DND-41 (cell line): ENCODE measurements around the gene MAP3K1.

Source experiments
- ATAC-seq: fragments of 200-7000 bp; cut with Tn5 transposase; 3 replicates; pipeline ENCODE4 v1.9.1; 2021; ENCODE audit warnings: low read depth; ENCODE audit not compliant: insufficient read depth
- DNase-seq: peaks from one replicate; pipeline ENCODE4 v3.0.0-alpha.2; 2020
- H2AFZ ChIP-seq: 2 replicates; pipeline ENCODE4 v1.6.0; 2012; ENCODE audit warnings: low read depth, low read length
- H3K27ac ChIP-seq: 2 replicates; pipeline ENCODE4 v1.5.1; 2012; ENCODE audit warnings: low read length, inconsistent platforms
- H3K27me3 ChIP-seq: fragments of 200-600 bp; sonication (generic); 2 replicates; pipeline ENCODE4 v1.6.0; 2012; ENCODE audit warnings: low read length, mild to moderate bottlenecking, inconsistent platforms; ENCODE audit not compliant: insufficient read depth, poor library complexity
- H3K36me3 ChIP-seq: 2 replicates; pipeline ENCODE4 v1.5.1; 2012; ENCODE audit warnings: low read length, inconsistent platforms; ENCODE audit not compliant: insufficient read depth
- H3K4me1 ChIP-seq: 2 replicates; pipeline ENCODE4 v1.5.1; 2012; ENCODE audit warnings: mild to moderate bottlenecking, low read length; ENCODE audit not compliant: insufficient read depth
- H3K4me2 ChIP-seq: 2 replicates; pipeline ENCODE4 v1.6.0; 2012; ENCODE audit warnings: mild to moderate bottlenecking, moderate library complexity, low read length, inconsistent platforms; ENCODE audit not compliant: insufficient read depth
- H3K4me3 ChIP-seq, 2 experiments: fragments of 200-600 bp in 1 of 2; shearing (Covaris generic) in 1 of 2; 2 replicates each; pipeline ENCODE4 v1.5.1; 2012 to 2016; ENCODE audit warnings: inconsistent platforms in 2 of 2, low read length in 2 of 2, mild to moderate bottlenecking in 2 of 2, low read depth in 1 of 2, moderate library complexity in 1 of 2
- H3K79me2 ChIP-seq: 2 replicates; pipeline ENCODE4 v1.6.0; 2012; ENCODE audit warnings: low read length, inconsistent platforms; ENCODE audit not compliant: insufficient read depth
- H3K9ac ChIP-seq: 2 replicates; pipeline ENCODE4 v1.6.0; 2012; ENCODE audit warnings: low read depth, mild to moderate bottlenecking, inconsistent platforms, low read length, moderate library complexity
- H3K9me3 ChIP-seq: 2 replicates; pipeline ENCODE4 v1.5.1; 2012; ENCODE audit warnings: low read length, moderate library complexity, mild to moderate bottlenecking, inconsistent platforms; ENCODE audit not compliant: insufficient read depth, severe bottlenecking
- H4K20me1 ChIP-seq: 2 replicates; pipeline ENCODE4 v1.6.0; 2012; ENCODE audit warnings: low read length; ENCODE audit not compliant: insufficient read depth
- CTCF ChIP-seq: IDR thresholded peaks from 2 replicates; pipeline ENCODE4 v1.5.1; 2012; ENCODE audit warnings: borderline replicate concordance, low read length, moderate library complexity, mild to moderate bottlenecking; ENCODE audit not compliant: poor library complexity, severe bottlenecking; ENCODE audit errors: extremely low read depth
- EZH2 ChIP-seq: IDR thresholded peaks from 3 replicates; pipeline ENCODE4 v1.6.1; 2012; ENCODE audit warnings: borderline replicate concordance, low read depth, mild to moderate bottlenecking, moderate library complexity, low read length, inconsistent platforms; ENCODE audit not compliant: severe bottlenecking

The MAP3K1 gene

GRCh38 chr5:56908942-56909293 is 93.6 kb downstream of the MAP3K1 start:
- Histone ChIP-seq H3K27me3 (no peaks in the 10 kb centered on the region), H3K4me1 (peaks cover 25% of the 10 kb centered on the region), H3K9me3 (no peaks in the 10 kb centered on the region), H3K27ac (peak overlapping the region; percentile 73; the same call in 1 of the 2 replicates), H4K20me1 (no peaks in the 10 kb centered on the region), H3K4me2 (peak overlapping the region; percentile 89), H2AFZ (peak overlapping the region; percentile 92), H3K4me3 (peak overlapping the region; percentile 19 to 76; a peak in 3 of 4 replicates), H3K79me2 (no peaks in the 10 kb centered on the region), H3K9ac (peak overlapping the region; percentile 73), H3K36me3 (no peaks in the 10 kb centered on the region)
- no peak for TF ChIP-seq CTCF
- TF ChIP-seq EZH2 = peak; percentile 24
- DNase-seq (no peak), ATAC-seq (peak; percentile 5; the same call in 2 of the 3 replicates)

GRCh38 chr5:56909294-56910209 is 94.2 kb downstream of the MAP3K1 start, which contains the start of gene SETD9:
Gene SETD9 (plus strand): TSS chr5:56909596. CDS start chr5:56909646, 50 bp downstream.
- Histone ChIP-seq H4K20me1 (no peaks in the 10 kb centered on the region), H3K4me1 (peaks cover 25% of the 10 kb centered on the region), H3K27ac (peak within 1 kb of the TSS; percentile 88), H3K36me3 (no peaks in the 10 kb centered on the region), H3K4me3 (peak within 1 kb of the TSS; percentile 69 to 76), H3K4me2 (peak within 1 kb of the TSS; percentile 89), H3K79me2 (no peaks in the 10 kb centered on the region), H2AFZ (peak within 1 kb of the TSS; percentile 93), H3K9ac (peak within 1 kb of the TSS; percentile 73), H3K27me3 (no peaks in the 10 kb centered on the region), H3K9me3 (no peaks in the 10 kb centered on the region)
- peak; percentile 93 for DNase-seq
- peak; percentile 84 for ATAC-seq
- TF ChIP-seq CTCF (no peak), EZH2 (no peak)

- H3K9ac ChIP-seq = peak overlapping the region; percentile 73
- H3K4me3 ChIP-seq = peak overlapping the region; percentile 69 to 76
- H3K4me1 ChIP-seq = peaks cover 25% of the 10 kb centered on the region
- no peaks in the 10 kb centered on the region for H4K20me1 ChIP-seq
- peak overlapping the region; percentile 89 for H3K4me2 ChIP-seq
- peak overlapping the region; percentile 88 for H3K27ac ChIP-seq
- no peaks in the 10 kb centered on the region for H3K36me3 ChIP-seq
- H2AFZ ChIP-seq = peak overlapping the region; percentile 93
- no peaks in the 10 kb centered on the region for H3K27me3 ChIP-seq
- ATAC-seq = peak; percentile 30
- H3K79me2 ChIP-seq = no peaks in the 10 kb centered on the region
- TF ChIP-seq CTCF = no peak
- no peak for TF ChIP-seq EZH2
- no peak for DNase-seq
- no peaks in the 10 kb centered on the region for H3K9me3 ChIP-seq
These were observed 95.0 kb downstream of the MAP3K1 start for GRCh38 chr5:56910210-56910965.
